Fibroblast of lung (primary cell): Measurements from ENCODE around the gene BORCS8.

ENCODE experiments used
- EZH2 ChIP-seq: IDR thresholded peaks from 2 replicates; pipeline ENCODE4 v1.5.1; 2012; ENCODE audit warnings: low read length, control low read depth, mild to moderate bottlenecking; ENCODE audit errors: missing control alignments
- TF ChIP-seq, protein P1 (sequence below), 2 donors: IDR thresholded peaks in 1 of 2; conservative IDR thresholded peaks in 1 of 2; 1 replicate in 1 of 2; 2 replicates in 1 of 2; pipeline ENCODE4 v1.5.1; 2011 to 2012; ENCODE audit warnings: low read length in 2 of 2, control low read depth in 1 of 2, inconsistent platforms in 1 of 2, low read depth in 1 of 2, mild to moderate bottlenecking in 1 of 2

DNA sequence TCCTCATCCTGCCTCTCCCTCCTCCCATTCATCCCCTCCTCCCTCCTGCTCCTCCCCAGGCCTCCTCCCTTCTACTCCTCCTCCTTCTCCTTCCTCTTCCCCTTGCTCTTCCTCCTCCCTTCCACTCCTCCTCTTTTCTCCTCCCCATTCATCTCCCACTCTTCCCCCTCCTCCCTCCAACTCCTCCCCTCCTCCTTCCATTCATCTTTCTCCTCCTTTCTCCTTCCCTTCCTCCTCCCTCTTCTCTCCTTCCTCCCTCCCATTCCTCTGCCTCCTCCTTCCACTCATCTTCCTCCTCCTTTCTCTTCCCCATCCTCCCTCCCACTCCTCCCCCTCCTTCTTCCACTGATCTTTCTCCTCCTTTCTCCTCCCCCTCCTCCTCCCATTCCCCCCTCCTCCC is 47.7 kb upstream of the BORCS8 start:
- TF ChIP-seq, protein P1, sequence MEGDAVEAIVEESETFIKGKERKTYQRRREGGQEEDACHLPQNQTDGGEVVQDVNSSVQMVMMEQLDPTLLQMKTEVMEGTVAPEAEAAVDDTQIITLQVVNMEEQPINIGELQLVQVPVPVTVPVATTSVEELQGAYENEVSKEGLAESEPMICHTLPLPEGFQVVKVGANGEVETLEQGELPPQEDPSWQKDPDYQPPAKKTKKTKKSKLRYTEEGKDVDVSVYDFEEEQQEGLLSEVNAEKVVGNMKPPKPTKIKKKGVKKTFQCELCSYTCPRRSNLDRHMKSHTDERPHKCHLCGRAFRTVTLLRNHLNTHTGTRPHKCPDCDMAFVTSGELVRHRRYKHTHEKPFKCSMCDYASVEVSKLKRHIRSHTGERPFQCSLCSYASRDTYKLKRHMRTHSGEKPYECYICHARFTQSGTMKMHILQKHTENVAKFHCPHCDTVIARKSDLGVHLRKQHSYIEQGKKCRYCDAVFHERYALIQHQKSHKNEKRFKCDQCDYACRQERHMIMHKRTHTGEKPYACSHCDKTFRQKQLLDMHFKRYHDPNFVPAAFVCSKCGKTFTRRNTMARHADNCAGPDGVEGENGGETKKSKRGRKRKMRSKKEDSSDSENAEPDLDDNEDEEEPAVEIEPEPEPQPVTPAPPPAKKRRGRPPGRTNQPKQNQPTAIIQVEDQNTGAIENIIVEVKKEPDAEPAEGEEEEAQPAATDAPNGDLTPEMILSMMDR (conservative IDR thresholded peaks at IDR 0.05 in 1 of 2, IDR thresholded peaks at IDR 0.05 in 1 of 2; ENCODE audit: low read depth in 1 of 2, low read length in 2 of 2) = no peak
- TF ChIP-seq EZH2 = no peak
